IMR-90 (cell line): ENCODE results near the gene ABITRAM. TPM values are rescaled to one million over a fixed set of nuclear protein-coding genes. Genes with fewer than 3 reads are reported as not detected.

ENCODE experiments used
- ATAC-seq: fragments of 200-7000 bp; cut with Tn5 transposase; 2 replicates; pipeline ENCODE4 v1.9.1; 2020; ENCODE audit warnings: low read depth, mild to moderate bottlenecking, moderate library complexity
- BruUV-seq: library from RNA; stranded (reverse); fragments of 400-500 nt; replicated peaks from 2 replicates; lab custom pipeline; 2021; lab: Mats Ljungman, UMichigan
- CTCF ChIA-PET: fragments of 300-600 bp; formaldehyde crosslinking; extraction: SDS; loops from one replicate; lab custom pipeline; 2021; ENCODE audit warnings: antibody characterized with exemption; lab: Yijun Ruan, JAX
- POLR2A ChIA-PET: fragments of 300-600 bp; sonication (Branson Sonifier 250); formaldehyde crosslinking; loops from one replicate; lab custom pipeline; 2022; ENCODE audit warnings: antibody characterized with exemption; ENCODE audit not compliant: unreplicated experiment; lab: Charles Lee
- DNase-seq: peaks from one replicate; pipeline ENCODE4 v3.0.0; 2013
- H2AFZ ChIP-seq: replicated peaks from 2 replicates; pipeline ENCODE3; 2013; ENCODE audit warnings: low read length, mild to moderate bottlenecking; ENCODE audit not compliant: poor library complexity
- H2AK5ac ChIP-seq: 2 replicates; pipeline ENCODE4 v1.6.1; 2013; ENCODE audit warnings: low read depth, low read length, inconsistent platforms
- H2AK9ac ChIP-seq: replicated peaks from 2 replicates; pipeline ENCODE3; 2013; ENCODE audit warnings: mild to moderate bottlenecking, low read depth, low read length, moderate library complexity; ENCODE audit not compliant: poor library complexity
- H2BK120ac ChIP-seq: 2 replicates; pipeline ENCODE4 v1.6.1; 2013; ENCODE audit warnings: low read depth, low read length, inconsistent platforms
- H2BK15ac ChIP-seq: 3 replicates; pipeline ENCODE4 v1.6.1; 2013; ENCODE audit warnings: low read depth, low read length, inconsistent platforms
- H2BK20ac ChIP-seq: 2 replicates; pipeline ENCODE4 v1.6.1; 2013; ENCODE audit warnings: low read depth, mild to moderate bottlenecking, inconsistent platforms, low read length, moderate library complexity
- H2BK5ac ChIP-seq: 2 replicates; pipeline ENCODE4 v1.6.1; 2013; ENCODE audit warnings: mild to moderate bottlenecking, low read depth, low read length, inconsistent platforms; ENCODE audit not compliant: poor library complexity, severe bottlenecking
- H3K14ac ChIP-seq: replicated peaks from 2 replicates; pipeline ENCODE4 v1.6.1; 2013; ENCODE audit warnings: low read depth, low read length, inconsistent platforms
- H3K18ac ChIP-seq: 2 replicates; pipeline ENCODE4 v1.6.1; 2013; ENCODE audit warnings: low read depth, low read length, control low read depth
- H3K23ac ChIP-seq: 2 replicates; pipeline ENCODE4 v1.6.1; 2013; ENCODE audit warnings: low read depth, low read length, inconsistent platforms
- H3K27ac ChIP-seq: 2 replicates; pipeline ENCODE4 v1.5.1; 2013; ENCODE audit warnings: mild to moderate bottlenecking, control low read depth, low read length; ENCODE audit not compliant: insufficient read depth
- H3K27me3 ChIP-seq: 2 replicates; pipeline ENCODE4 v1.6.1; 2013; ENCODE audit warnings: low read length; ENCODE audit not compliant: control insufficient read depth, insufficient read depth
- H3K36me3 ChIP-seq: 2 replicates; pipeline ENCODE4 v1.6.1; 2013; ENCODE audit warnings: low read length, mixed read lengths; ENCODE audit not compliant: control insufficient read depth, insufficient read depth
- H3K4ac ChIP-seq: 2 replicates; pipeline ENCODE4 v1.6.1; 2013; ENCODE audit warnings: low read depth, low read length, inconsistent platforms
- H3K4me1 ChIP-seq: 2 replicates; pipeline ENCODE4 v1.6.1; 2013; ENCODE audit warnings: low read length, mixed read lengths; ENCODE audit not compliant: control insufficient read depth, insufficient read depth
- H3K4me2 ChIP-seq: 2 replicates; pipeline ENCODE4 v1.6.1; 2013; ENCODE audit warnings: low read depth, mild to moderate bottlenecking, control low read depth, low read length, moderate library complexity
- H3K4me3 ChIP-seq: 2 replicates; pipeline ENCODE4 v1.5.1; 2013; ENCODE audit warnings: low read depth, mild to moderate bottlenecking, control low read depth, low read length, moderate library complexity; ENCODE audit not compliant: insufficient read depth
- H3K56ac ChIP-seq: 2 replicates; pipeline ENCODE4 v1.6.1; 2013; ENCODE audit warnings: low read length, inconsistent platforms; ENCODE audit not compliant: insufficient read depth; ENCODE audit errors: extremely low read depth
- H3K79me1 ChIP-seq, 2 experiments: 2 replicates each; pipeline ENCODE4 v1.6.1; 2013; ENCODE audit warnings: low read length in 2 of 2, inconsistent platforms in 1 of 2, low read depth in 1 of 2
- H3K9ac ChIP-seq: 2 replicates; pipeline ENCODE4 v1.6.1; 2013; ENCODE audit warnings: low read depth, low read length, control low read depth
- H3K9me1 ChIP-seq: 2 replicates; pipeline ENCODE4 v1.6.1; 2013; ENCODE audit warnings: low read length, inconsistent platforms; ENCODE audit not compliant: insufficient read depth
- H3K9me3 ChIP-seq: 2 replicates; pipeline ENCODE4 v1.6.1; 2013; ENCODE audit warnings: low read length; ENCODE audit not compliant: control insufficient read depth, insufficient read depth
- H4K20me1 ChIP-seq: 2 replicates; pipeline ENCODE4 v1.6.1; 2013; ENCODE audit warnings: low read length, inconsistent platforms; ENCODE audit not compliant: insufficient read depth
- H4K5ac ChIP-seq: 2 replicates; pipeline ENCODE4 v1.6.1; 2013; ENCODE audit warnings: mild to moderate bottlenecking, low read depth, low read length, control low read depth
- H4K8ac ChIP-seq, 2 experiments: 2 replicates each; pipeline ENCODE4 v1.6.1; 2013; ENCODE audit warnings: low read depth in 2 of 2, low read length in 2 of 2, control low read depth in 1 of 2, inconsistent platforms in 1 of 2
- H4K91ac ChIP-seq: 2 replicates; pipeline ENCODE4 v1.6.1; 2013; ENCODE audit warnings: low read depth, low read length, inconsistent platforms; ENCODE audit not compliant: insufficient read depth
- NFE2L2 ChIP-seq: fragments of 150-350 bp; IDR thresholded peaks from 2 replicates; pipeline ENCODE4 v1.6.1; 2016; ENCODE audit warnings: low read depth, mild to moderate bottlenecking, low read length
- RAD21 ChIP-seq: IDR thresholded peaks from 2 replicates; pipeline ENCODE4 v1.6.1; 2012; ENCODE audit warnings: low read length, improper control_type of control experiment
- RFX5 ChIP-seq: IDR thresholded peaks from 2 replicates; pipeline ENCODE4 v1.8.0; 2012; ENCODE audit warnings: low read depth, mild to moderate bottlenecking, low read length, moderate library complexity
- SMC3 ChIP-seq: fragments of 150-350 bp; IDR thresholded peaks from 2 replicates; pipeline ENCODE4 v1.6.1; 2016; ENCODE audit warnings: low read depth, mild to moderate bottlenecking, antibody characterized with exemption, low read length, moderate library complexity
- WGBS, 2 experiments: methylation state at CpG; one replicate each; pipeline versions ENCODE4 v1.1.5 to v1.1.7; 2013; ENCODE audit warnings: missing lambda C conversion rate in 2 of 2; ENCODE audit not compliant: insufficient read length in 1 of 2; ENCODE audit errors: extremely low coverage in 2 of 2; 5-methylcytosine and 5-hydroxymethylcytosine counted together
- dilution Hi-C: fragments of 300-500 bp; cut with HindIII; formaldehyde crosslinking; loops from one replicate; pipeline ENCODE4 v1.14.3; 2018; ENCODE audit warnings: low sequenced_read_pairs; ENCODE audit not compliant: unreplicated experiment
- in situ Hi-C: fragments of 300-500 bp; cut with MboI; formaldehyde crosslinking; loops from 3 replicates; pipeline ENCODE4 v1.14.3; 2019; ENCODE audit warnings: low sequenced_read_pairs, inconsistent platforms, mixed read lengths
- intact Hi-C: fragments of 100-400 bp; cut with micrococcal nuclease; formaldehyde crosslinking; loops from 2 replicates; pipeline ENCODE4 v1.10.0; 2022
- polyA plus RNA-seq, 3 experiments: library from polyadenylated mRNA; depleted of rRNA; stranded (reverse); fragments of >200 nt; gene quantifications; 2 replicates each; pipeline ENCODE4 v1.2.3, GENCODE V29; 2012; ENCODE audit warnings: low replicate concordance in 1 of 3
- total RNA-seq: library from RNA; depleted of rRNA; stranded (reverse); fragments of >200 nt; gene quantifications from 2 replicates; pipeline ENCODE4 v1.2.3, GENCODE V29; 2012
- TF ChIP-seq, protein P1 (sequence below): conservative IDR thresholded peaks from 2 replicates; pipeline ENCODE4 v1.5.1; 2012; ENCODE audit warnings: mild to moderate bottlenecking, low read depth, low read length, improper control_type of control experiment

ABITRAM gene
- total and polyA plus RNA-seq, 2 of the 4 experiments (the other 2 are of a cell fraction), result 8.6 to 10.3 TPM

DNA sequence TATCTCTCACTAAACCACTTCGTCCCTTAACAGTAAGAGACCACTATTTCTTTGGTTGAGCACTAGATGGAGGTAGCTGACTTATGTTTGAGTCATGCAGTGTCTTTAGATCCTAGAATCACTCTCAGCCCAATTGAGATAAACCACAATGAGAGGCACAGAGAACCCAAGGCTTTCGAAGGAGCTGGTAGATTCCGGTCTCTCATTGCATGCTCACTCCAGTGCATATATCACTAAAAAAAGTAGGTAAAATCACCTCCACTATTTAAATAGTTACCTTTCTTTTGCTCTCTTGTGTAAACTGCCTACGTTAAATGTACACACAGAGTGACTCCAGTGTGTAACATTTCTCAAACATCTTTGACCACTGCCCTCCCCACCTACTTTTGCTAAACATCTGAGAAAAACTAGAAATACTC is 44.5 kb upstream of the ABITRAM start:
- peaks cover 26% of the 10 kb centered on the region for H3K36me3 ChIP-seq

More for the DNA sequence above, 44.5 kb upstream of the ABITRAM start:
- H2AFZ ChIP-seq, result no peak overlapping the region
- no peak overlapping the region for H2AK9ac ChIP-seq
- H2BK5ac ChIP-seq, result no peak overlapping the region
- H3K27ac ChIP-seq, result no peak overlapping the region
- H4K20me1 ChIP-seq, result no peaks in the 10 kb centered on the region
- no peak overlapping the region for H3K14ac ChIP-seq
- no peak overlapping the region for H2AK5ac ChIP-seq
- CTCF ChIA-PET, result no interaction called here
- no peaks in the 10 kb centered on the region for H3K79me1 ChIP-seq
- H3K56ac ChIP-seq, result no peak overlapping the region
- H3K9me3 ChIP-seq, result no peaks in the 10 kb centered on the region
- H2BK15ac ChIP-seq, result no peak overlapping the region
- dilution Hi-C loops, result no loop called here
- no peak overlapping the region for H3K18ac ChIP-seq
- no peak overlapping the region for H4K8ac ChIP-seq
- H4K91ac ChIP-seq, result no peak overlapping the region
- peak; percentile 59 for TF ChIP-seq RAD21
- peak; percentile 30 for TF ChIP-seq SMC3
- TF ChIP-seq, protein P1, sequence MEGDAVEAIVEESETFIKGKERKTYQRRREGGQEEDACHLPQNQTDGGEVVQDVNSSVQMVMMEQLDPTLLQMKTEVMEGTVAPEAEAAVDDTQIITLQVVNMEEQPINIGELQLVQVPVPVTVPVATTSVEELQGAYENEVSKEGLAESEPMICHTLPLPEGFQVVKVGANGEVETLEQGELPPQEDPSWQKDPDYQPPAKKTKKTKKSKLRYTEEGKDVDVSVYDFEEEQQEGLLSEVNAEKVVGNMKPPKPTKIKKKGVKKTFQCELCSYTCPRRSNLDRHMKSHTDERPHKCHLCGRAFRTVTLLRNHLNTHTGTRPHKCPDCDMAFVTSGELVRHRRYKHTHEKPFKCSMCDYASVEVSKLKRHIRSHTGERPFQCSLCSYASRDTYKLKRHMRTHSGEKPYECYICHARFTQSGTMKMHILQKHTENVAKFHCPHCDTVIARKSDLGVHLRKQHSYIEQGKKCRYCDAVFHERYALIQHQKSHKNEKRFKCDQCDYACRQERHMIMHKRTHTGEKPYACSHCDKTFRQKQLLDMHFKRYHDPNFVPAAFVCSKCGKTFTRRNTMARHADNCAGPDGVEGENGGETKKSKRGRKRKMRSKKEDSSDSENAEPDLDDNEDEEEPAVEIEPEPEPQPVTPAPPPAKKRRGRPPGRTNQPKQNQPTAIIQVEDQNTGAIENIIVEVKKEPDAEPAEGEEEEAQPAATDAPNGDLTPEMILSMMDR, result peak; percentile 44
- TF ChIP-seq NFE2L2, result no peak
- TF ChIP-seq RFX5, result no peak
- ATAC-seq (peak; percentile 82), DNase-seq (peak; percentile 67)
- POLR2A ChIA-PET, result no interaction called here
- no peak overlapping the region for H4K5ac ChIP-seq
- H3K4me1 ChIP-seq, result peaks cover 2% of the 10 kb centered on the region; the same call in 1 of the 2 replicates
- no peak overlapping the region for H3K4me3 ChIP-seq
- H3K4me2 ChIP-seq, result no peak overlapping the region
- H2BK120ac ChIP-seq, result no peak overlapping the region
- H3K9me1 ChIP-seq, result peaks cover 3% of the 10 kb centered on the region; the same call in 1 of the 2 replicates
- H2BK20ac ChIP-seq, result no peak overlapping the region
- no peak overlapping the region for H3K9ac ChIP-seq
- H3K4ac ChIP-seq, result no peak overlapping the region
- in situ Hi-C loops, result loop anchor here (10.0 kb wide), 1 partner anchor 435 kb away; the partner anchor contains the start of gene EPB41L4B
- intact Hi-C loops, result no loop called here
- no peaks in the 10 kb centered on the region for H3K27me3 ChIP-seq
- BruUV-seq, result no TSS peak
- H3K23ac ChIP-seq, result no peak overlapping the region
- WGBS, 2 experiments, result no CpG with 5 or more reads among the region's 4 CpGs
